Gastroesophageal sphincter (tissue), 4 donors: Measurements from ENCODE around the gene TPRG1L. TPM values are rescaled to one million over a fixed set of nuclear protein-coding genes. Genes with fewer than 3 reads are reported as not detected.

Experiments
- ATAC-seq: fragments of 150-250 bp; one replicate; pipeline ENCODE4 v1.9.1; 2016; ENCODE audit warnings: mild to moderate bottlenecking, moderate library complexity
- H3K27ac ChIP-seq, 4 donors: fragments of 200-600 bp; sonication (generic) in 3 of 4; 1 replicate in 3 of 4; 2 replicates in 1 of 4; pipeline ENCODE4 v1.5.1; 2016 to 2019
- H3K27me3 ChIP-seq: fragments of 200-600 bp; sonication (generic); one replicate; pipeline ENCODE4 v1.5.1; 2019
- H3K36me3 ChIP-seq, 2 donors: fragments of 200-600 bp; sonication (generic); one replicate each; pipeline ENCODE4 v1.5.1; 2019; ENCODE audit warnings: control low read depth in 1 of 2
- H3K4me1 ChIP-seq, 3 donors: fragments of 200-600 bp; sonication (generic); 1 replicate in 2 of 3; 2 replicates in 1 of 3; pipeline ENCODE4 v1.5.1; 2016 to 2019; ENCODE audit warnings: control low read depth in 2 of 3
- H3K4me3 ChIP-seq, 2 donors: fragments of 200-600 bp; sonication (generic); one replicate each; pipeline ENCODE4 v1.5.1; 2019; ENCODE audit warnings: mild to moderate bottlenecking in 1 of 2, moderate library complexity in 1 of 2
- H3K9me3 ChIP-seq, 3 donors: fragments of 200-600 bp; sonication (generic); one replicate each; pipeline ENCODE4 v1.5.1; 2017 to 2019; ENCODE audit warnings: control low read depth in 2 of 3
- EP300 ChIP-seq: sonication (generic); formaldehyde crosslinking; IDR thresholded peaks from one replicate; pipeline ENCODE4 v1.6.1; 2017; ENCODE audit warnings: antibody characterized with exemption, mild to moderate bottlenecking
- POLR2A ChIP-seq, 2 donors: fragments of 450-650 bp; IDR thresholded peaks; one replicate each; pipeline ENCODE4 v1.6.1; 2017; ENCODE audit warnings: antibody characterized with exemption in 2 of 2, mild to moderate bottlenecking in 2 of 2, moderate library complexity in 1 of 2
- POLR2AphosphoS5 ChIP-seq: sonication (generic); formaldehyde crosslinking; IDR thresholded peaks from one replicate; pipeline ENCODE4 v1.6.1; 2017; ENCODE audit warnings: antibody characterized with exemption
- WGBS, 2 donors: methylation state at CpG; one replicate each; pipeline ENCODE4 v1.1.5; 2018; ENCODE audit warnings: low coverage in 1 of 2; 5-methylcytosine and 5-hydroxymethylcytosine counted together
- total RNA-seq, 4 donors: library from RNA; depleted of rRNA; stranded (reverse); fragments of >200 nt; gene quantifications; one replicate each; pipeline ENCODE4 v1.1.0, GENCODE V29; 2016
- TF ChIP-seq, protein P1 (sequence below), 4 experiments: fragments of 200-600 bp in 2 of 4; fragments of 450-650 bp in 2 of 4; sonication (generic) in 1 of 4; IDR thresholded peaks; one replicate each; pipeline ENCODE4 v1.5.1; 2017 to 2019; ENCODE audit warnings: antibody characterized with exemption in 4 of 4, mild to moderate bottlenecking in 2 of 4, moderate library complexity in 2 of 4

Gene TPRG1L
- total RNA-seq, 4 donors from 2014 or later: 38.2 to 52.1 (median 46.6) TPM

- no peaks in the 10 kb centered on the region for H3K9me3 ChIP-seq
- H3K27ac ChIP-seq: no peak overlapping the region
- TF ChIP-seq POLR2A (IDR thresholded peaks at IDR 0.05) (no peak), POLR2AphosphoS5 (no peak), EP300 (no peak)
- TF ChIP-seq, protein P1, sequence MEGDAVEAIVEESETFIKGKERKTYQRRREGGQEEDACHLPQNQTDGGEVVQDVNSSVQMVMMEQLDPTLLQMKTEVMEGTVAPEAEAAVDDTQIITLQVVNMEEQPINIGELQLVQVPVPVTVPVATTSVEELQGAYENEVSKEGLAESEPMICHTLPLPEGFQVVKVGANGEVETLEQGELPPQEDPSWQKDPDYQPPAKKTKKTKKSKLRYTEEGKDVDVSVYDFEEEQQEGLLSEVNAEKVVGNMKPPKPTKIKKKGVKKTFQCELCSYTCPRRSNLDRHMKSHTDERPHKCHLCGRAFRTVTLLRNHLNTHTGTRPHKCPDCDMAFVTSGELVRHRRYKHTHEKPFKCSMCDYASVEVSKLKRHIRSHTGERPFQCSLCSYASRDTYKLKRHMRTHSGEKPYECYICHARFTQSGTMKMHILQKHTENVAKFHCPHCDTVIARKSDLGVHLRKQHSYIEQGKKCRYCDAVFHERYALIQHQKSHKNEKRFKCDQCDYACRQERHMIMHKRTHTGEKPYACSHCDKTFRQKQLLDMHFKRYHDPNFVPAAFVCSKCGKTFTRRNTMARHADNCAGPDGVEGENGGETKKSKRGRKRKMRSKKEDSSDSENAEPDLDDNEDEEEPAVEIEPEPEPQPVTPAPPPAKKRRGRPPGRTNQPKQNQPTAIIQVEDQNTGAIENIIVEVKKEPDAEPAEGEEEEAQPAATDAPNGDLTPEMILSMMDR (IDR thresholded peaks at IDR 0.05): no peak
- no peak overlapping the region for H3K4me3 ChIP-seq
- no peaks in the 10 kb centered on the region for H3K4me1 ChIP-seq
- peaks cover 73% of the 10 kb centered on the region for H3K27me3 ChIP-seq
- H3K36me3 ChIP-seq: no peaks in the 10 kb centered on the region
- no peak for ATAC-seq
- WGBS, 2 donors: 33% methylated on average over 3 of the region's 30 CpGs; no CpG with 5 or more reads in 1 of the 2 donors
Measured at GRCh38 chr1:3674100-3675094, 49.6 kb downstream of the TPRG1L start.

DNA sequence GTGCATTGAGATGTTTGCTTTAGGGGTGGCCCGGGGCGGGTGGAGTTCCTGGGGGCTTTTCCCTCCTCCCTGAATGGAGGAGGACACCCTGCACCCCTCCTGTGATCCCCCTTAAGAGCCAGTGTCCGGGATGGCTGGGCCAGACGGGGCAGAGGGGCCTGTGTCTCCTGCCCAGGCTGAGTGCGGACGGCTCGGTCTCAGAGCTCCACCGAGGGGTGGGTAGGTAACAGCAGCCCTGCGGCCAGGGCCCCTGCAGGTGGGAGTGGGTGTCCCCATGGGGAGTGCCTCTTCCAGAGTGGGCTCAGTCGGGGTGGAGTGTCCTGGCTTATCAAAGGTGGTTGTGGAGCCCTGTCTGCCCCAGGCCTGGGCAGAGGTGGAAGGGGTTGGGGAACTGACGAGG is 50.6 kb downstream of the TPRG1L start:
- H3K4me1 ChIP-seq: no peaks in the 10 kb centered on the region
- ATAC-seq: no peak
- no peaks in the 10 kb centered on the region for H3K36me3 ChIP-seq
- H3K9me3 ChIP-seq: no peaks in the 10 kb centered on the region
- peaks cover 67% of the 10 kb centered on the region for H3K27me3 ChIP-seq
- H3K4me3 ChIP-seq: no peak overlapping the region
- TF ChIP-seq EP300: no peak
- no CpG with 5 or more reads among the region's 11 CpGs for WGBS, 2 donors
- no peak overlapping the region for H3K27ac ChIP-seq

DNA sequence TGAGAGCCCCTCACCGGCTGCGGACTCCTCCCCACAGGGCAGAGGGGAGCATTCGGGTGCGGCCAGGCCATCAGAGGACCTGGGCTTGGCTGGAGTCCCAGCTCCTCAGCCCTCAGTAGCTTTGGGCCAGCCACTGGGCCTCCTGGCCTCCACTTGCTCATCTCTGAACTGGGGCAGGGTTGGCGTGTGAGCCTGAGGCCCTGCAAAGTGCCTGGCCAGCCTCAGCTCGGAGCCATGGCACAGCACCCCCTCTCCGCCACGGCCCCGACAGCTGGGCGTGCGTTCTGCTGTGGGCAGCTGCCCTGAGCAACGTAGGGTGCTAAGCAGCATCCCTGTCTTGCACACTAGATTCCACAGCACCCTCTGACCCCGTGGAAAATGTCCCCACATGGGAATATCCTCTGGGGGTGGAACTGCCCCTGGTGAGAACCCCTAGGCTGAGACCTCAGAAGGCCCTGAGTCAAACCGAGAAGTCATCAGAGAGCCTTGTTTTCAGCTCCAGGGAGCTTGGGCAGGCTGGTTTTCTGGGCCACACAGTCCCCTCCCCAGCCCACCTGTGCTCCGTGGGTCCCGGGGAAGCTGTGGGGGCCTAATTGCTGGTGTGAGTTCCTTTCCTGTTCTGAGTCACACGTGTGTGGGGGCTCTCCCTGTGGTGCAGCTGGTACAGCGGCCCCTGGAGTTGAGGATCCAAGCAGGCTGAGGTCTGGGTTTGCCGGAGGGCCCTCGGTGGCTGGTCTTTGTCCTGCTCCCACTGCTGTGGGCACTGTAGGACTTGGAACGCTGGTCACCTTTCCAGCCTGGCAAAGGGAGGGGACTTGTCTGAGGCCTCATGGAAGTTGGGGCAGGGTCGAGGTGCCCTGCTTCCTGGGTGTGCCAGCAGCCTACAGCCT is 52.0 kb downstream of the TPRG1L start:
- Histone ChIP-seq H3K4me1 (no peaks in the 10 kb centered on the region), H3K9me3 (no peaks in the 10 kb centered on the region), H3K27me3 (peaks cover 67% of the 10 kb centered on the region), H3K27ac (no peak overlapping the region), H3K36me3 (no peaks in the 10 kb centered on the region), H3K4me3 (no peak overlapping the region)
- no peak for TF ChIP-seq POLR2A (IDR thresholded peaks at IDR 0.05)
- WGBS, 2 donors: 40 to 63% methylated on average over 1 to 2 of the region's 22 CpGs
- no peak for ATAC-seq

GRCh38 chr1:3677484-3677883 is 52.7 kb downstream of the TPRG1L start:
- Histone ChIP-seq H3K9me3 (no peaks in the 10 kb centered on the region), H3K27ac (no peak overlapping the region), H3K4me1 (no peaks in the 10 kb centered on the region), H3K27me3 (peaks cover 62% of the 10 kb centered on the region), H3K4me3 (no peak overlapping the region), H3K36me3 (no peaks in the 10 kb centered on the region)
- no peak for ATAC-seq
- WGBS, 2 donors: 60% methylated on average over 2 of the region's 5 CpGs; no CpG with 5 or more reads in 1 of the 2 donors
- TF ChIP-seq POLR2A (IDR thresholded peaks at IDR 0.05): no peak
- TF ChIP-seq, protein P1 (IDR thresholded peaks at IDR 0.05): no peak
- TF ChIP-seq EP300: no peak
- TF ChIP-seq POLR2AphosphoS5: no peak

DNA sequence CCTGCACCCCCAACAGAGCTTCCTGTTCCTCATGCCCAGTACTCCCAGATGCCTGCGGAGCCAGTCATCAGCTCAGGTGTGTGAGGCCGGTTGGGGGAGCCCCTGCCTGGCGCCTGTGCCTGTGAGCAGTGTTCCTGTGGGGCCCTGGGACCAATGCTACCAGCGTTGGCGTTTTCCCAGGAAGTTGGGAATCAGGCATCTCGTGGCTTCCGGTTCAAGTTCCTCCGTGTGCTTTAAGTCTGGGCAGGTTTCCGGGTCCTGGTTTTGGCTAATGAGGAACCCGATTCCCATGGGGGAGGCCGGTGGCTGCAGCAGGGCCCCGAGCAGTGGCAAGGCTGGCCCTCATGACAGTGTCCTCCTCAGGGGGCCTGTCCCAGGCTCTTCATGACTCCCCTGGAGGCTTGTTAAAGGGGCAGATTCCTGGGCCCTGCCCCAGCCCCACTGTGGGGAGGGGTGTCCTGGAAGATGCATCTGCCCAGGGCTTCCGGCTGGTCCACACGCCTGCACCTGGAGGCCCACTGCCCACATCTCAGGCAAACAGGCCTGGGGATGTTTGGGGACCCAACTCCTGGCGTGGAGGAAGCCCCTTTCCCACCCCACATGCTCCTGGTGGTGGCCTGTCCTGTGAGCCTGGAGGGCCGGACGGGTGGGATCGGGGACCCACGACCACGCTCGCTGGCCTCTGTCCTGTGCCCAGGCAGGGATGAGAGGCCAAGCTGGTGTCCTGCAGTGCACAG is 53.7 kb downstream of the TPRG1L start:
- TF ChIP-seq, protein P1 (IDR thresholded peaks at IDR 0.05): no peak
- TF ChIP-seq POLR2AphosphoS5 (no peak), POLR2A (IDR thresholded peaks at IDR 0.05) (no peak), EP300 (no peak)
- peaks cover 53% of the 10 kb centered on the region for H3K27me3 ChIP-seq
- H3K27ac ChIP-seq: no peak overlapping the region
- no peaks in the 10 kb centered on the region for H3K9me3 ChIP-seq
- ATAC-seq: no peak
- WGBS, 2 donors: 51% methylated on average over 3 of the region's 21 CpGs; no CpG with 5 or more reads in 1 of the 2 donors
- no peak overlapping the region for H3K4me3 ChIP-seq
- no peaks in the 10 kb centered on the region for H3K36me3 ChIP-seq
- no peaks in the 10 kb centered on the region for H3K4me1 ChIP-seq
